ENCODE measurements around the gene ARPP19. TPM values are rescaled to one million over a fixed set of nuclear protein-coding genes. Genes with fewer than 3 reads are reported as not detected.

ARPP19 gene
- total RNA-seq, 6 experiments from 2014 or later = 47.0 to 73.9 (median 51.6) TPM

DNA sequence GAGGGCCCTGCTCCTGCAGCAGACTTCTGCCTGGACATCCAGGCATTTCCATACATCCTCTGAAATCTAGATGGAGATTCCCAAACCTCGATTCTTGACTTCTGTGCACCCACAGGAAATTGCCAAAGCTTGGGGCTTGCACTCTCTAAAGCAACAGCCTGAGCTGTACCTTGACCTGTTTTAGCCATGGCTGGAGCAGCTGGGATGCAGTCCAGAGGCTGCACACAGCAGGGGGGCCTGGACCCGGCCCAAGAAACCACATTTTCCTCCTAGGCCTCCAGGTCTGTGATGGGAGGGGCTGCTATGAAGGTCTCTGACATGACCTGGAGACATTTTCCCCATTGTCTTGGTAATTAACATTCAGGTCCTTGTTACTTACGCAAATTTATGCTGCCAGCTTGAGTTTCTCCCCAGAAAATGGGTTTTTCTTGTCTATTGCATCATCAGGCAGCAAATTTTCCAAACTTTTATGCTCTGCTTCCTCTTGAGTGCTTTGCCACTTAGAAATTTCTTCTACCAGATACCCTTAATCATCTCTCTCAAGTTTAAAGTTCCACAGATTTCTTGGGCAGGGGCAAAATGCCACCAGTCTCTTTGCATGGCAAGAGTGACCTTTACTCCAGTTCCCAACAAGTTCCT is 28.3 kb downstream of the ARPP19 start:
- DNase-seq = peak; percentile 38 to 78 (median 60)
- peak; percentile 70 to 84 (median 78) for ATAC-seq
- TF ChIP-seq, protein P1, sequence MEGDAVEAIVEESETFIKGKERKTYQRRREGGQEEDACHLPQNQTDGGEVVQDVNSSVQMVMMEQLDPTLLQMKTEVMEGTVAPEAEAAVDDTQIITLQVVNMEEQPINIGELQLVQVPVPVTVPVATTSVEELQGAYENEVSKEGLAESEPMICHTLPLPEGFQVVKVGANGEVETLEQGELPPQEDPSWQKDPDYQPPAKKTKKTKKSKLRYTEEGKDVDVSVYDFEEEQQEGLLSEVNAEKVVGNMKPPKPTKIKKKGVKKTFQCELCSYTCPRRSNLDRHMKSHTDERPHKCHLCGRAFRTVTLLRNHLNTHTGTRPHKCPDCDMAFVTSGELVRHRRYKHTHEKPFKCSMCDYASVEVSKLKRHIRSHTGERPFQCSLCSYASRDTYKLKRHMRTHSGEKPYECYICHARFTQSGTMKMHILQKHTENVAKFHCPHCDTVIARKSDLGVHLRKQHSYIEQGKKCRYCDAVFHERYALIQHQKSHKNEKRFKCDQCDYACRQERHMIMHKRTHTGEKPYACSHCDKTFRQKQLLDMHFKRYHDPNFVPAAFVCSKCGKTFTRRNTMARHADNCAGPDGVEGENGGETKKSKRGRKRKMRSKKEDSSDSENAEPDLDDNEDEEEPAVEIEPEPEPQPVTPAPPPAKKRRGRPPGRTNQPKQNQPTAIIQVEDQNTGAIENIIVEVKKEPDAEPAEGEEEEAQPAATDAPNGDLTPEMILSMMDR (IDR thresholded peaks at IDR 0.05) = no peak
- TF ChIP-seq POLR2A (IDR thresholded peaks at IDR 0.05) = no peak
- WGBS (ENCODE audit: insufficient coverage, low coverage, low lambda C conversion rate, missing lambda C conversion rate) = 78% methylated on average over 1 of the region's 3 CpGs
- no peaks in the 10 kb centered on the region for H3K36me3 ChIP-seq
- intact Hi-C loops (cut with DNase I) = no loop called here
- H3K27me3 ChIP-seq = no peaks in the 10 kb centered on the region
- H3K4me3 ChIP-seq = no peak overlapping the region
- no peaks in the 10 kb centered on the region for H3K9me3 ChIP-seq
- peaks cover 0 to 15% (median 7%) of the 10 kb centered on the region in 4 donors for H3K4me1 ChIP-seq
- peak overlapping the region in 1 of 3 donors; percentile 2 for H3K27ac ChIP-seq

DNA sequence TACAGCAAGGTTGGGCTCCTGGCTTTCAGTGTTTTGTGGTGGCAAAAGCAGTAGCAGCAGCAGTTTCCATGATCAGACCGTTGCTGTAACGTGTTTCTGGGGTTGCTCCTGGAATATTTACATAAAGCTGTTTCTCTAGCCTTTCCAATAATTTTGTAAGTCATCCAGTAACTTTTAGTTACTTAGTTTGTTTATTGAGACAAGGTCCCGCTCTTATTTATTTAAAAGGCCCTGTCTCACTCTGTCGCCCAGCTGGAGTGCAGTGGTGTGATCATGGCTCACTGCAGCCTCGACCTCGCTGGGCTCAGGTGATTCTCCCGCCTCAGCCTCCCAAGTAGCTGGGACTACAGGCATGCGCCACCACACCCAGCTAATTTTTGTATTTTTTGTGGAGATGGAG is 31.4 kb downstream of the ARPP19 start:
- Histone ChIP-seq H3K36me3 (no peaks in the 10 kb centered on the region), H3K27ac (peak overlapping the region in 2 of 3 donors; percentile 12 to 39), H3K4me1 (peaks cover 0 to 15% (median 7%) of the 10 kb centered on the region in 4 donors), H3K9me3 (no peaks in the 10 kb centered on the region), H3K27me3 (no peaks in the 10 kb centered on the region), H3K4me3 (no peak overlapping the region)
- intact Hi-C loops (cut with DNase I) = no loop called here
- WGBS (ENCODE audit: insufficient coverage, low coverage, low lambda C conversion rate, missing lambda C conversion rate) = 65% methylated on average over 7 of the region's 8 CpGs
- peak; percentile 76 to 84 (median 80) for ATAC-seq
- peak; percentile 30 to 59 (median 49) for DNase-seq
- no peak for TF ChIP-seq POLR2A (IDR thresholded peaks at IDR 0.05)
- TF ChIP-seq, protein P1 (IDR thresholded peaks at IDR 0.05) = no peak

DNA sequence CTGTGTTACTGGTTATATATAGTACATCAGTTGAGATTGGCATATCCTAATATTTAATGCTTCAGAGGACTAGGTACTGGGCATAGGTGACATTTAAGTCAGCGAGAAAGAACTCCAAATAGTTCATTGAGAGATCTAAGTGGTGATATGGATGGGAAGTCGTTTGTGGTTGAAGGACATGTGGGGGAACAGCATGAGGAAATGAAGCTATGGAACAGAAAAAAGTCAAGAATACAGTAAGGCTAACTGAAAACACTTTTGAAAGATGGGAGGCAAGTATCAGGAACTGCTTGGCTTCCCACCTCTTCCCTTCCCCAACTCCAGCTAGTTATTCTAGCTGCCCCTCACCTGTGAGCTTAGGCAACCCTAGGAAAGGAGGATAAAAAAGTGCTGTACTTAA is 36.4 kb downstream of the ARPP19 start:
- H3K4me3 ChIP-seq = no peak overlapping the region
- H3K4me1 ChIP-seq = peaks cover 0 to 21% (median 3%) of the 10 kb centered on the region in 4 donors
- intact Hi-C loops (cut with DNase I) = no loop called here
- TF ChIP-seq POLR2A (IDR thresholded peaks at IDR 0.05) = no peak
- TF ChIP-seq, protein P1 (IDR thresholded peaks at IDR 0.05) = no peak
- DNase-seq (no peak), ATAC-seq (no peak)
- H3K27me3 ChIP-seq = no peaks in the 10 kb centered on the region
- WGBS (ENCODE audit: insufficient coverage, low coverage, low lambda C conversion rate, missing lambda C conversion rate) = 40% methylated on average over 2 of the region's 2 CpGs
- no peaks in the 10 kb centered on the region for H3K9me3 ChIP-seq
- no peaks in the 10 kb centered on the region for H3K36me3 ChIP-seq
- no peak overlapping the region for H3K27ac ChIP-seq

DNA sequence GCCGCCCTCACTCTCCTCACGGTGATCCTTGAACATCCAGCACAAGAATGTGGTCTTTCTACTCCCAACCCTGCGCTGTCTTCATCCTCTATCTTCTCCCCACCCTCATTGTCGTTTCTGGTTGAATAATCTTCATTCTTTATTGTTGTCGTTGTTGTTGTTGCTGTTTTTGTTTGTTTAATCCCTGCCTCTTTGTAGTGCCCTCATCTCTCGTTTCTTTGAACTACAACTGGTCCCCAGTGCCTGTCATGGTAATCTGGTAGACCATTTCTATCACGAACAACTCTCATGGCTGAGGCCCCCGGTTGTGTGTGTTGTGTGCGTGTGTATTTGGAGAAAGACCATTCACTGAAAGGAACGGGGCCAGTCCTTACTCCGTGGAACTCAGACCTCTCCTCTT is 38.9 kb downstream of the ARPP19 start:
- DNase-seq (no peak), ATAC-seq (no peak)
- Histone ChIP-seq H3K9me3 (no peaks in the 10 kb centered on the region), H3K36me3 (no peaks in the 10 kb centered on the region), H3K4me1 (peaks cover 0 to 17% (median 3%) of the 10 kb centered on the region in 4 donors), H3K27me3 (no peaks in the 10 kb centered on the region), H3K27ac (no peak overlapping the region), H3K4me3 (no peak overlapping the region)
- intact Hi-C loops (cut with DNase I) = no loop called here
- 37% methylated on average over 10 of the region's 11 CpGs for WGBS (ENCODE audit: insufficient coverage, low coverage, low lambda C conversion rate, missing lambda C conversion rate)
- TF ChIP-seq, protein P1 (IDR thresholded peaks at IDR 0.05) = no peak
- no peak for TF ChIP-seq POLR2A (IDR thresholded peaks at IDR 0.05)

All from right lobe of liver (tissue), 6 donors.